Measurements from ENCODE around the gene R3HDM2. TPM values are rescaled to one million over a fixed set of nuclear protein-coding genes. Genes with fewer than 3 reads are reported as not detected.
A peak's percentile ranks its signal among the peaks of the same experiment; 100 is the strongest.

Gene R3HDM2
- total and polyA plus RNA-seq, 2 donors (not counting 1 experiment from before 2014, with no cell fraction given), result 104 to 129 TPM

DNA sequence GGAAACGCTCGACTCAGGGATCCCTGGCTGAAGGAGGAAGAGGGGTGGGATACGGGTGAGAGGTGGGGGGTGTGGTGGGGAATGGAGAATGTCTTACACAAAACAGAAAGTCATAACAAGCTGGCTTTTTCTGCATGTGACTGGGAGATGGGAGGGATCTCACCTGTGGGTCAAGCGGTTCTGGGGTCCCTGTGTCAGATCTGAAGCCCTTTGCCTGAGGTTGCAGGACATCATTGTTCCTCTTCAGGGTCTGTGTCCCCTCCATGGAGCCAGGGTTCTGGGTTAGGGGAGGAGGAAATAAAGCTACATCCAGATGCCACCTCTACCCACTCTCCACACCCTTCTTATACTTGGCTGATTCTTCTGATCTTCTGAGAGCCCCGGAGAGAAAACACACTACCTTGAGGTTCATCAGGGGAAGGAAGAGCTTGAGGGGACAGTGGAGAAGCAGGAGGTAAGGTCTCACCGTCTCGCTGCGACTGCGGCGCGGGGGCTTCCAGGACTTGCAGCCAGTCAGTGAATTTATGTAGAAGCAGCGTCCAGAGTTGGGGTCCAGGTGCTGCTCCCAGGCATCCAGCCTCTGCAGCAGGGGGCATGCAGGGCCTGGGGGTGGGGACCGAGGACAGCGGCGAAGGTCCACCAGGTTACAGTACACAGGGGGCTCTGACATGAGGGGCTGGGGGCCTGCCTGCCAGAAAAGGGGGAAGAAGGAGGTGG, 46.3 kb upstream of the R3HDM2 start:
- Histone ChIP-seq H3K27ac (ENCODE audit: low read length in 2 of 2) (peak overlapping the region; percentile 91 to 99), H3K9me3 (ENCODE audit: control extremely low read depth in 1 of 3, control insufficient read depth in 2 of 3, insufficient read depth in 1 of 3, low read length in 2 of 3) (no peaks in the 10 kb centered on the region), H3K4me1 (ENCODE audit: control insufficient read depth in 2 of 2, insufficient read depth in 2 of 2, low read length in 2 of 2) (peaks cover 68 to 92% of the 10 kb centered on the region in 2 donors), H3K4me3 (ENCODE audit: control extremely low read depth in 1 of 5, extremely low read depth in 1 of 5, insufficient read depth in 1 of 5, low read depth in 2 of 5, low read length in 4 of 5) (peak overlapping the region; percentile 78 to 94 (median 85)), H3K79me2 (ENCODE audit: control insufficient read depth, insufficient read depth, low read length) (peaks cover 78% of the 10 kb centered on the region), H2AFZ (ENCODE audit: insufficient read depth, low read depth, low read length, poor library complexity, severe bottlenecking) (peak overlapping the region; percentile 43), H3K9ac (ENCODE audit: low read length) (peak overlapping the region; percentile 88), H4K20me1 (ENCODE audit: control insufficient read depth, insufficient read depth, low read length, poor library complexity, severe bottlenecking) (peaks cover 17% of the 10 kb centered on the region), H3K27me3 (replicated peaks in 1 of 4; ENCODE audit: control extremely low read depth in 1 of 4, control insufficient read depth in 3 of 4, insufficient read depth in 4 of 4, low read length in 3 of 4) (no peaks in the 10 kb centered on the region), H3K4me2 (replicated peaks; ENCODE audit: low read depth, low read length, poor library complexity, severe bottlenecking) (peak overlapping the region; percentile 95), H3K36me3 (replicated peaks in 1 of 2; ENCODE audit: control extremely low read depth in 1 of 2, control insufficient read depth in 1 of 2, extremely low read depth in 1 of 2, insufficient read depth in 2 of 2, low read length in 1 of 2) (peaks cover 2 to 28% of the 10 kb centered on the region in 2 experiments)
- Mint-ChIP-seq H3K9me3 (ENCODE audit: insufficient read depth) (no peaks in the 10 kb centered on the region), H3K4me1 (peaks cover 86% of the 10 kb centered on the region), H3K27me3 (no peaks in the 10 kb centered on the region), H3K27ac (peak overlapping the region; percentile 98), H3K4me3 (peak overlapping the region; percentile 99)
- POLR2A ChIA-PET, result interaction anchor here (0.6 to 5.3 kb wide), 9 partner anchors 9 to 725 kb away, joined by 3 to 39 read pairs (median 4); partner anchors contain the start of genes DDIT3 and PRIM1
- 0% methylated on average over 13 of the region's 15 CpGs for WGBS (ENCODE audit: insufficient coverage)
- intact Hi-C loops (cut with micrococcal nuclease), result loop anchor here (1.0 to 5.0 kb wide), 2 partner anchors 15 to 145 kb away; no protein-coding TSS in a partner anchor
- TF ChIP-seq EZH2 (IDR thresholded peaks at IDR 0.05; ENCODE audit: borderline replicate concordance, insufficient read depth, low read depth, low read length, poor library complexity, severe bottlenecking), result no peak
- TF ChIP-seq, protein P1, sequence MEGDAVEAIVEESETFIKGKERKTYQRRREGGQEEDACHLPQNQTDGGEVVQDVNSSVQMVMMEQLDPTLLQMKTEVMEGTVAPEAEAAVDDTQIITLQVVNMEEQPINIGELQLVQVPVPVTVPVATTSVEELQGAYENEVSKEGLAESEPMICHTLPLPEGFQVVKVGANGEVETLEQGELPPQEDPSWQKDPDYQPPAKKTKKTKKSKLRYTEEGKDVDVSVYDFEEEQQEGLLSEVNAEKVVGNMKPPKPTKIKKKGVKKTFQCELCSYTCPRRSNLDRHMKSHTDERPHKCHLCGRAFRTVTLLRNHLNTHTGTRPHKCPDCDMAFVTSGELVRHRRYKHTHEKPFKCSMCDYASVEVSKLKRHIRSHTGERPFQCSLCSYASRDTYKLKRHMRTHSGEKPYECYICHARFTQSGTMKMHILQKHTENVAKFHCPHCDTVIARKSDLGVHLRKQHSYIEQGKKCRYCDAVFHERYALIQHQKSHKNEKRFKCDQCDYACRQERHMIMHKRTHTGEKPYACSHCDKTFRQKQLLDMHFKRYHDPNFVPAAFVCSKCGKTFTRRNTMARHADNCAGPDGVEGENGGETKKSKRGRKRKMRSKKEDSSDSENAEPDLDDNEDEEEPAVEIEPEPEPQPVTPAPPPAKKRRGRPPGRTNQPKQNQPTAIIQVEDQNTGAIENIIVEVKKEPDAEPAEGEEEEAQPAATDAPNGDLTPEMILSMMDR (IDR thresholded peaks at IDR 0.05), result no peak
- DNase-seq (peak; percentile 44), ATAC-seq (ENCODE audit: low read depth) (peak; percentile 6)
- CTCF ChIA-PET, result interaction anchor here (0.6 to 10.4 kb wide), 11 partner anchors 9 to 251 kb away, joined by 3 to 166 read pairs (median 5); partner anchors contain the start of genes DDIT3, GLI1, INHBE and MARS1

Data from B cell (primary cell).